EL (cell line): ENCODE results near the gene SLC38A10.

Experiments used
- DNase-seq: peaks from one replicate; pipeline ENCODE4 v3.0.0-alpha.2; 2016

Gene SLC38A10

DNA sequence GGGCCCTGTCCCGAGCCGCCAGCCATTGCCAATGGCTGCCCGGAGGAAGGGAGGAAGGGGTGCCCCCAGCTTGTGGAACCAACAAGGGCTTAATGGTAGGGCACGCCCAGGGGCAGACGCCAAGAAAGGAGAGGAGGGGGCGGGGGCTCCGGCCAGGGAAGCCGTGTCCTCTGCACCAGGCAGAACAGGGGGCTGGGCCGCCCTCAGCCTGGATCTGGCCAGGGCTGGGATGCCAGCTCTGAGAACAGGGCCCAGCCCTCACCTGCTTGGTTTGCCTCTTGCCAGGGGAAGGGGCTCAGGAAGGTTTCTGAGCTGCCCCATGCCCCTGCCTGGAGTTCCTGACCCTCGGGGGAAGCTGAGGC is 35.8 kb upstream of the SLC38A10 start:
- no peak for DNase-seq

DNA sequence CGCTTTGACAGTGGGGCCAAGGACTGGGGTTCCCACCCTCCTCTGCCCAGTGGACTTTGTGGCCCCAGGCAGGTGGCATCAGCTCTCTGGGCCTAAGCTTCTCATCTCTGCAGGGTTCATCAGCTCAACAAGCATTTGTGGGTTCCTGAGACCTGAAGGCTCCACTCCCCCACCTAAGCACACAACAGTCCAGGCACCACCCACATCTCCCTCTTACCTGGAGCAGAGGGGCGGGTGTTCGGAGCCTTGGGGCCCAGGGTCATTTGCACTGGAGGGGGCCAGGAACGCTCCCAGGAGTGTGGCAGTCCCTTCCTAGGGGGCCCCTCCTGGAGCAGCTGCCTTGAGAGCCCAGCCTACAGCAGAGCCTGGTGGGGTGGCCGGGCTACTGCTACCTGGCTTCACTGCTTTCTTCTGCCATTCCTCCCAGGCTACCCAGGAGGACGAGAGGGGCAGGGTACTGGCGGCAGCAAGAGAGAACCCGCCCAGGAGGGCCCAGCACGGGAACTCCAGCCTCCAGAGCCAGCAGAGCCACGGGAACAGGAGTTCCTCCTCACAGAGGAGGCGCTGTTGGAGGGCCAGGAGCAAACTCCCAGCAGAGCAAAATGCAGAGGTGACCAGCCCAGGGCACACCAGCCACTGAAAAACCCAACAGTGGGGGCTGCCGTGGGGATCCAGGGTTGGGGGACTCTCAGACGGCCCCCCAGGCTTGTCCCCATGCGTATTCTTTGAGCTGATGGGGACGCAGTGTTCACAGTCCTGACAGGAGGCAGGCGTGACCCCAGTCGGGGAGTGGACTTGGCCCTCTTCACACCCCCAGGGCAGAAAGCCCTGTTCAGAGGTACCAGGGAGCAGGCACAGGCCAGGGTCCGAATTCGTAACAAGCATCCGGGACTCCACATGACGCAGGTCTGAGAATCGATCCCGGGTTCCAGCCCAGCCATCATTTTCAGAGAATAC is 35.1 kb upstream of the SLC38A10 start:
- no peak for DNase-seq

DNA sequence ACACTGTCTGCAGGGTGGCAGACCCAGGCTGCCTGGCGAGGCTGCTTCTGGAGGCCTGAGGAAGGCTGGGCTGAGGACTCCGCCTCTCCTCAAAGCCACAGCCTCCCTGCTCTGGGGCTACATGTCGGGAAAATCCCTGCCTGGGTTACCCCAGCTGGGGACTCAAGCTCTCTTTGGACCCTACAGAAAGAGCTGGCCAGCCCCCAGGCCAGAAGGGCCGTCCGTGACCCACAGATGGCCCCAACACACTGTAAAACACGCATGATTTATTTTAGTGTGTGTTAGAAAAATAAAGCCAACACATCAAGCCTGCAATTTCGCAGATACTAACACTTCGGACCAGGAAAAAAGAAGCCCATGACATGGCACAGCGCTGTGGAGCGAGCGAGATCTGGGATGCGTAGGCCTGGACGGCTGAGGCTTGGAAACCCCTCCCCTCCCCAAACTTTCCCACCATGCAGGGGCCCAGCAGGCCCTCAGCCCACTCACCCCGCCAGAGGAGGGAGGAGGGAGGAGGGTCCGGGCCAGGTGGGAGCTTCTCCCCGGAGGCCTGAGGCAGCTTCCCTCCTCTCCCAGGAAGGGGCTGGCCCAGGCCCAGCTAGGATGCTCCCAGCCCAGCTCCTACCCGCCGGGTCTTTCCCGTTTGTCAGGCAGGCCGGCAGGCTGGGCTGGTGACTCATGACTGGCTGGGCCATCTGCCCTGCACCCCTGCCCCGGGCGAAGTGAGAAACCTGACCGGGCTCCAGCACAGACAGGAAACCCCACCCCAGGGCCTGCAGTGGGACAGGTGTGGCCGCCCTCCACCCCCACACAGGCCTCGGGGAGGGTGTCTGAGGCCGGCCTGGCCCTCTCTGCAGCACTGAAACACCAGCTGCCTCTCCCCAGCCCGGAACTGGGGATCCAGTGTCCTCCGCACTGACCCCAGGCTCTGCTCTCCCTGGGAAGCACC is 34.1 kb upstream of the SLC38A10 start:
- DNase-seq = peak; percentile 96

DNA sequence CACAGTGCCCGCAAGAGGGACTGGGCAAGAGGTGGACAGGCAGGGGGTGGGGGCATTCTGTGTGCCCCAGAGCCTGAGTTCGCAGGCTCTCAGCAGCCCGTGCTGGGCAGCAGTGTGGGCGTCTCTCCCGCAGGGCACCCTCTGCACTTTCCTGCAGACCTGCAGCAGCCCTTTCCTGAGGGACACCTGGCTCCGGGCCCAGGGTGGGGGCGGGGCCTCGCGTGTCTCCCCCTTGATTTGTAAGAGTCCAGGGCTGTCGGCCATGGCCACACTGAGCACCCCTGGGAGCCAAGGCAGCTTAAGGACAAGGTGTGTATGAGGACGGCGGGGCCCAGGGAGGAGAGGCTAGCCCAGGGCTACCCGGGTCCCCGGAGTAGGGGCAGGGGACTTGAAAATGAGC is 33.4 kb upstream of the SLC38A10 start:
- DNase-seq = no peak

DNA sequence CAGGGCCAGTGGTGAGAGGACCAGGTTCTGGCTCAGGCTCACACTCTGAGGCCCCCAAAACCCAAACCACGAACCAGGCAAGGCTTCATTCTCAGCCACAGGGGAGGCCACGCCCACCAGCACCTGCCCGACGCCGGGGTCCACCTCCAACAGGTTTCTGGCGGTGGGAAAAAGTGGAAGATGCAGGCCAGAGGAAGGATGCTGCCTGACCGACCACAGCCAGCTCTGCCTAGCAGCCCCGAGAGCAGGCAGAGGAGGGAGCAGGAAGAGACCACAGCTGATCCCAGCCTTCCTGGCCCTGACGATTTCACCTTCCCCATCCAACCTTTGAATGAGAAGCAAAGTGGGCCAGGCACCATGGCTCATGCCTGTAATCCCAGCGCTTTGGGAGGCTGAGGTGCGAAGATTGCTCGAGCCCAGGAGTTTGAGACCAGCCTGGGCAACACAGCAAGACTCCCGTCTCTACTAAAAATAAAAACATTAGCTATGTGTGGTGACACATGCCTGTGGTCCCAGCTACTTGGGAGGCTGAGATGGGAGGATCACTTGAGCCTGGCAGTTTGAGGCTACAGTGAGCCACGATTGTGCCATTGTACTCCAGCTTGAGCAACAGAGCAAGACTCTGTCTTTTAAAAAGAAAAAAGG is 30.7 kb upstream of the SLC38A10 start:
- no peak for DNase-seq

DNA sequence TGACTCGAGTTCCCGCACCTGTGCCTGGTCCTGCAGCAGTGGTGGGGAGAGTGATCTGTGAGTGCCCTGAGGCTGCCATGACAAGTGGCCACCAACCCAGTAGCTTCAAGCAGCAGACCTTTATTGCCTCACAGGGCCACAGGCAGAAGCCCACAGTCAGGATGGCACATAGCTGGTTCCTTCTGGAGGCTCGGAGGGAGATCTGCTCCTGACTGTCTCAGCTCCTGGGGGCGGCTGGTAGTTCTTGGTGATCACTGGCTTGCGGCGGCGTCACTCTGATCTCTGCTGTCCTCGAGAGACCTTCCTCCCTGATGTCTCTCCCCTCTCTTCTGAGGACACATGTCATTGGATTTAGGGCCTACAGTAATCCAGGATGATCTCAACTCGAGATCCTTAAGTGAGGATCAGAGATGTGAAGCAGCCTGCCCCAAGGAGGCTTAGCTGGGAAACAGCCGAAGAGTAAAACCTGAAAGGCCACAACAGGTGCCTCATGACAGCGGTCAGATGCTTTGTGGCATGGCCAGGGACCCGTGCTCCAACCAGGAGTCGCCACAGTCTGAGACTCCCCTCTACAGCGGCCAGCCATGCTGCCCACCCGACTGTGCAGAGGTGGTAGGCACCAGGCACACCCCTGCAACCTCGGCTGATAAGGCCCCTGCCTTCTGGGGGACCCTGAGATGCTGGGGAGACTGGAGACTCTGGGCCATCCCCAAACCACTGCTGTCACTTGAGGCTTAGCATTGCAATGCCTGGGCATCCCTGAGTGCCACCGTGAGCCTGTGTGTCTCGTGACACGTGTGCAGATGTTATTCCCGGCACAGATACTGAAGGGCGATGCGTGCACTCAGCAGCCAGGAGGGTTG is 30.0 kb upstream of the SLC38A10 start:
- no peak for DNase-seq

DNA sequence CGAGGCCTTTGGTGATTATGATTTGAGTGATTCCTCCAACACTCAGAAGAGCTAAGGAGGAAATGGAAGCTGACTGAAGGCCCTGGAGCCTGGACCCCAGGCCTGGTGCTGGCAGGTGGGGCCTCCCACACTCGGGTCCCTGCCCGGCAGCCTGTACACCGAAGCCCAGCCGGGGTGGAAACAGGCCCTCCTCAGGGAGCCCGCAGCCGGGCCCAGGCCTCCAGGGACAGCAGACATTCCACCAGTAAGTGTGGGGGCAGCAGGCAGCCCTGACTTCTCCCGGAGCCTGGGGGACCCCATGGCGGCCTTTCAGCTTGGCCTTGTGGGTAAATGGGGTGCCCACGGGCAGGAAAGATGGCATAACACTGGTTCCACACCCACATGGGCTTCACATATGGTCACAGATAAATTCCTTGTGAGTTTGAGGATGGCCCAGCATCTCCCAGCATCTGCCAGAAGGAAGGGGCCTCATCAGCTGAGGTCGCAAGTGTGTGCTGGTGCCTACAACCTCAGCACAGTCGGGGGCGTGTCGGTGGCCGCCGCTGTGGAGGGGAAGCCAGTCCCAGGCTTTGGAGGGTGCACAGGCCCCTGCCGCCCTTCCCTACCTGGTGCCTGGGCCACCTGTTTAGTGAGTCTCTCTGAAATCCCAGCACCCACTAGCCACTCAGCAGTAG is 29.2 kb upstream of the SLC38A10 start:
- DNase-seq = no peak

DNA sequence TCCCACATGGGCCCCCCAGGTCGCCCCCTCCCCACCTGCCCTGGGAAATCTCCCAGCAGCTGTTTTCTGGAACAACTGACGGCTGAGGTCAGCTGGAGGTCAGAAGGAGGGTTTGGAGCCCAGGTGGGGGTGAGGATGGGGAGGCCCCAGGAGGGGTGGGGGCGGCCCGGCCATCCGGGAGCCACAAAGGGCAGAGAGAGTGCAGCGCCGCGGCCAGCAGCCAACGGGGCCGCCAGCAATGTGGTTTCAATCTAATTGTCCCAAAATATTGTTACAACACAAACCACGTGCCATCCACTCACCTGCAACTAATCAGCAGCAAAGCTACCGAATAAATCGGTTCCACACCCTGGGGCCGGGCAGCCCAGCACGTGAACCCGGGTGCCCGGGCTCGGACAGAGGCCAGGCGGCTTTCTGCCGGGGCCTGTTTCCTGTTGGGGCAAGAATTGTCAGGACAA is 28.3 kb upstream of the SLC38A10 start:
- DNase-seq = no peak

DNA sequence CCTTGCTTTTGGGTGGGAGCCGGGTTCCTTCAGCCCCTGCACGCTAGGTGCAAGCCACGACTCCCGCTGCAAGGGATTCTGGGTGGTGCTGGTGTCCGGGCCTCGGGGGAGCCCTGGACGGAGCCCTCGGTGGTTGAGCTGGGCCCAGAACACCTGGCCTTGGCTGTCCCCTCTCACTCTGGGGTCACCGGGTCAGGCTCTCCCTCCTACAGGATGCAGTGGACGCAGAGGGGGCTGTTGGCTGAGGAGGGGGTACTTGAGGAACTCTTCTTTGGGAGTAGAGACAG is 27.9 kb upstream of the SLC38A10 start:
- no peak for DNase-seq

DNA sequence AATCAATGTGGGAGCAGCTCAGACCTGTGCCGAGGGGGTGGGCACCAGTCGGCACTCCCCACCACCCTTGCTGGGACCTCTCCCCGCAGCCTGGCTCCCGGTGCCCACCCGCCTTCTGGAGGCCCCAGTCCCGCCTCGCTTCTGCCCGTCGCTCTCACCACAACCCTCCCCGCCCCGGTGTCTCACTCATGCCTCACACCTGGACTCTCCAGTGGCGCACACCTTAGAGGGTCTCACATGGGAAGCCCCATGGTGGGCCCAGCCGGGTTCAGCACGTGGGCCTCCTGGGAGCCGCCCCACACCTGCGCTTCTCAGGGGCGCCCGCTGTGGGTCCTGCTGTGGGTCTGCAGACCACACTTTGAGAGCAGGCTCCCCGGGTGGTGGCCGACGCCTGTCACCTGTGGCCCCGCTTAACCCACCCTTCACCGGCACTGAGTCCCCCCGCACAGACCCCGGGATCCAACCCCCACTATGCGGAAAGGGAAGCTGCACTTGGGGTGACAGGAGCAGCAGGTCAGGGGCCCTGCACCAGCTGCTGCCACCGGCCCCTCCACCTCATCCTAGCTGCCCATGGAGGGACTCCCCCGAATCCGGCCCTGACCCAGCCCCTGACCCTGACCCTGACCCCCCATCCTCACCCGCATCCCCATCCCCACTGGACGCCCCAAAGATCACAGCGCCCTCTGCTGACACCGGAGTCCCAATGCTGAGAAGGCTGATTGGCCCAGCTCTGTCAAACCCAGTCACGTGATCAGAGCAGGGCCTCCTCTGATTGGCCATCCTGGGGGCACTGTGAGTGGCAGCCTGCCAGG is 27.4 kb upstream of the SLC38A10 start:
- DNase-seq = peak; percentile 26

DNA sequence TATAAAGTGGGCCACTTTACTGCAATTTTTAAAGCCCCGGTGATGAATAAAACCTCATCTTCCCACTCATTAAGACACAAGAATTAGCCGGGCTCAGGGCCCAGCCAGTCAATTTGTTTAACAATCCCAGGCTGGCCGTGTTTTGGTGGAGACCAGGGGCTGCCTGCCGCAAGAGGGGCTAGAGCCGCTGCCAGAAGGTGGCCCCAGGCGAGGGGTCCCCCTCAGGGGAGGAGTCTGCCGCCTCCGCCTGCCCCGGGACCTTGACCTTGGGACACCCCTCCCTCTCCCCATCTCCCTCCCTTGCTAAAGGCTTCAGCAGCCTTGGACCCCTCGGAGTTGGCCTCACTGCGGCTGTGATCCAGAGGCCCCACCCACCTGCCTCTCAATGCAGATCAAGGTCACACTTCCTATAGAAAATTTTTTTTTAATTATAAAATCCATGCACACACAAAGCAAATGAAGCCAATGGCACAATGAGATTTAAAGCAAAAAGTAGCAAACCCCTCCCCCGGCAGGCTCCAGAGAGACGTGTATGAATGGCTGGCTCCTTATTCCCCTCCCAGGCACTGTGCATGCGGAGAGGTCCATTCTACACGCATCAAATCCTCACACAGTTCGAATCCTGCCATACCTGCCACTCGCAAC is 23.0 kb upstream of the SLC38A10 start:
- DNase-seq = no peak

DNA sequence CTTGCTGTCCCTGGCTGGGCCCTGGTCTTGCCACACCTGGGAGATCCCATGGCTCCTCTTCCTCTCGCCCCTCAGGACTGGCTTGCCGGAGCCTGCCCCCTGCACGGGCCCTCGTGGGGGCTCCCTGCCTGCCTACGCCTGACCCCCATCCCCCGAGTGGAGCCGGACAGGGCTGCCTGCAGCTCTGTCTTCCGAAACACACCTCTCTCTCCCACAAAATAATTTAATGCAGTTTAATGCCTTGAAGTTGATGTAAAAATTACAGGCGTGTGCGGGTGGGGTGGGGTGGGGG is 22.4 kb upstream of the SLC38A10 start:
- no peak for DNase-seq

DNA sequence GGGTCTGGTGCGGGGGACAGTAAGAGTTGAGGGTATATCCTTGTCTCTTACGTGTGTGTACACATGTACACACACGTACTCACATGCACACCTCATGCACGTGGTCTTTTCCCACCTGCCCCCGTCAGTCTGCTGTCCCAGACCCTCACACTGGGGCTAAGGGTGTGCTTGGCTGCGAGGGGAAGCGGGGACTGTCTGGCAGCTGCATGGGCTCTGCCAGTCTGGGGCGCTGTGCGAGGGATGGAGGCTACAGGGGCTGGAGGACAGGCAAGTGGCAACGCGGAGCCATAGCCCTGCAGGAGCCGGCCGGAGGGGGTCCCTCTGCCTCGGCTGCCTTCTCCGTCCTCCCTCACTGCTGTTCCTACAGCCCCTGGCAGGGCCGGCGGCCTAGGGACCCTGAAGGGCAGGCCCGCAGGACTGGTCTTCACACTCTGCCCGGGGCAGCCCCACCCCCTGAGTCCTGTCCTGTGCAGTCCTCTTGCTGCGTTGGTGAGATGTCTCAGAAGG is 20.8 kb upstream of the SLC38A10 start:
- DNase-seq = no peak

DNA sequence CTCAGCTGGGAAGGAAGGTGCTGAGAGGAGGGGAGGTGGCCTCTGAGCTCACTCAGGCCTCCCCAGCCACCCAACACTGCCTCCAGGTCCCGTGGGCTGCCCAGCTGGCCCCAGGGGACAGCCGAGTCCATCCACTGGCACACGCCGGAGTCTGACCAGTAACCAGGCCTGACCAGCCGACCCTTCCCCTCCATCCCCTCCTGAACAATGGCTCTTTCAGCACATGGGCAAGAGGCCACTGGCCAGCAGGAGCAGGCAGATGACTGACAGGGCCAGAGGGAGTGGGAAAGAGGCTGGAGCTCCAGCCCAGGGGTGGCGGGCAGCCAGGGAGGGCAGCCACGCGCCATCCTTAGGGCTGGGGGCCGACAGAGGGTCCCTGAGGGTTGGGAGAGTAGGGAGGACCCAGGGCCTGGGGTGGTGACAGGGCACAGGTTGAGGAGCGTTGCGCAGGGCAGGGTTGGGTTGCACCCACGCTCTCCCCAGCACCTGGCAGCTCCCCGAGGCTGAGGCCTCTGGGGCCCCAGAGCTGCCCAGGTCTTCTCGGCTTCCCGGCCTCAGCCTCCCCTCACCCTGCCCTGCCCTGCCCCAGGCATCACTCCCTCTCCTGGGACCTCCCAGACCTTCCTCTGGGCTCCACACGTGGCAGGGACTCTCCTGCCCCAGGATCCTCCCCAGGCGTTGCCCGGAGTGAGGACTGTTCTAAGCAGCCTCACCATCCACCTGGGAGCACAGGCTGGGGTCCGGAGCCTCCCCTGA is 20.2 kb upstream of the SLC38A10 start:
- no peak for DNase-seq

DNA sequence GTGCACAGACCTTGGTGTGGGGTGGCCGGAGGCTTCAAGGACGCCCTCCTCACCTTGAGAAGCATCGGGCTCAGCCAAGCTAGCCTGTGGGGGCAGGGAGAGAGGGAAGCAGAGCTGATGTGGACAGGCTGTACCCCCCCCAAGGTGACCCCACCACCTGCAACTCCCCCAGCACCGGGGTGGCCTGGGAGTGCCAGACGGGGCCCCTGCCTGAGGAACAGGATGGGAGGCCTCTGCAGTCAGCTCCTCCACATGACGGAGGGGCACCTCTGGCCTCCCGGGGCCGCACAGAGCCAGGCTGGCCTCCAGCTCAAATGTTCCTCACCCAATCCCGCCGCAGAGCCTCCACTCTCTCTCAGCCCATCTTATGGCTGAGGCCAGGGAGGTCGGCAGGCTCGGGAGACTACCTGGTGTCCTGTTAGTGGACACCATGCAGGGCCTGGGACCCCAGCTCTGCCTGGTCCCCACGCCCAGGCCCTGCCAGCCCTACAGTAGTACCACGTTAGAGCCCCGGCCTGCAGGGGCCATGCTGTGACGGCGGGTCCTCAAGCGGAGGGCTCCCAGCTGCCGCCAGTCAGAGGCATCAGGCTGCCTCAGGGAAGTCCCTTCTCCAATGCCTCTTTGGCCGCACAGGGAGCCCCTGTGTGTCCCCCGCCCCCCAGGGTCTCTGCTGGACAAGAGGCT is 19.4 kb upstream of the SLC38A10 start:
- DNase-seq = no peak

DNA sequence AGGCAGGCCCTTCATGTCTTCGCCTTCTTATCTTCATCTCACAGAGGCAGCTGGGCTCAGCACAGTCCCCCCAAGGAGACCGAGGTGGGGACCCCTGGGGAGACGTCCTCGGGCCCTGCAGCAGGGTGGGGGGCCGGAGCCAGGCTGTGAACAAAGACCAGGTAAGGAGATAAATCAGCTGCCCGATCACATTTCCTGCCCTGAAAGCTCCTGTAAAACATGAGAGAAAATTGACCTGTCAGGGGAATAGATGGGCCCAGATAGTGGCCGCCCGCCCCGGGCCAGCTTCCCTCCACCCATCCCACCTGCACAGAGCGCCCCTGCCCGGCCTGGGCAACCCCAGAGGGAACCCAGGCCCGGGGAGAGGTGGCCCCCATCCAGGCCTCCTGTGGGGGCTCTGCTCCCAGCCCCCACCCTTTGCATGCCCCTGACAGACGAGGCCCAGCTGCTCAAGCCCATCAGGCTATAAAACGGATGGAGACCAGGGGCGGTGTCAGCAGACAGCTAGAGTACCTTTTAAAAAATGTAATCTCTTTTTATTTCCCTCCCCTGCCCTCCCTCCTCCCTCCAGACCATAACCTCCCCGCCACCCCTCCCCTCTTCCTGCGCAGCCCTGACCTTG is 18.8 kb upstream of the SLC38A10 start:
- no peak for DNase-seq

DNA sequence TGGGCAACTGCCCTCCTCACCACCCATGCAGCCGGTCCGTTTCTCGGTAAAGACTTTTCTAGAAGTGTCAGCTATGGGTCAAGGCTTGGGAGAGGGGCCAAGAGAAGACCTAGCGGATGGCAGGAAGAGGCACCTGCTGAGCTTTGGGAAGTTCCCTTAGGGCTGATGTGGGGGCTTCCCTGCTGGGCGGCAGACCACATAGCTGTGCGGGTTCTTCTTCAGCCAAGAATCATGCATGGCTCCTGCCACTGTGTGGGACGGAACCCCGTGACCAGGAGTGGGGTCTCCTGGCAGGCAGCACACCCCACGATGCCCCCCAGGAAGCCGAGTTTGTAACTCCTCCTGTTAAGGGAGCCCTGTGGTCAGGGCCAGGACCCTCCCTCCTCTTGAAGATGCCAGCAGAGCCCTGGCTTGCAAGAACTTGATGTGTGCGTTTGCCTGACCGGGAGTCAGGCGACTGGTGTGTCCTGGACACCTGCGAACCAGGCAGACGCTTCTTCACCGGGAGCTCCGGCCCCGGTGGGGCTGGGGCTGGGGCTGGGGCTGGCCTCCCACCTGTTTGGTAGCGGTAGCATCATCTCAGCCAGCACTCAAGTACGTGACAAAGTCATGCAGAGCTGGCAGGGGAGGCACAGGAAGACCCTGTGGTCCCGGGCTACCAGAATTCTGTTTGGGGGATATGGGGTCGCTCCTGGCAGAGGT is 17.7 kb upstream of the SLC38A10 start:
- DNase-seq = no peak

DNA sequence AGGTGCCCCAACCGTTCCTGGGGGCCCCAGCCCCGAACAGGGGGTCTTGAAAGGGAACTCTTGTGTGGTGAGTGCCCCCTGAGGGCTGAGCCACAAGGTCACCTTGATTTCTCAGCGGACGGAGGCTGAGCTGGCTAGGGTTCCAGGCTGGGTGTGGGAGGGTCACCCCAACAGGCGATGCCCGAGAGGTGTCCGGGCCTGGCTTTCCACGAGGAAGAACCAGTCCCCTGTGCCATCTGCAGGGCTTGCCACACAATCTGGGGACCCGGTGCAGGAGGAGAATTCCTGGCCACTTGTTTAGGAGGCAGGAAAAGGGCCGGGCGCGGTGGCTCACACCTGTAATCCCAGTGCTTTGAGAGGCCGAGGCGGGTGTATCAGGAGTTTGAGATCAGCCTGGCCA is 16.8 kb upstream of the SLC38A10 start:
- no peak for DNase-seq
